ENCODE data around the gene BLNK.
"Not testable (repeated sequence)": the region's sequence is repeated elsewhere in the genome, so short reads cannot be mapped to it uniquely, and the experiment has no call there.

Gene BLNK

GRCh38 chr10:96218826-96219225 is 52.5 kb downstream of the BLNK start:
- DNase-seq = no peak

DNA sequence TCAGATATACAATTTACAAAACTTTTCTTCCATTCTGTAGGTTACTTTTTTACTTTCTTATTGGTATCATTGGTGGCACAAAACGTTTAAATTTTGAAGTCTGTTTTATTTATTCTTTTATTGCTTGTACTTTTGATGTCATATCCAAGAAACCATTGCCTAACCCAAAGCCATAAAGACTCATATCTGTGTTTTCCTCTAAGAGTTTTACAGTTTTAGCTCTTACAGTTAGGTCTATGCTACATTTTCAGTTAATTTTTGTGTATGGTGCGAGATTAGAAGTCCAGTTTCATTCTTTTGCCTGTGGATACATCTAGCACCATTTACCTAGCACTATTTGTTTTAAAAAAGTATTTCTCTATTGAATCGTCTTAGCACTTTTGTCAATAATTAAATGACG is 53.7 kb downstream of the BLNK start:
- no peak for DNase-seq

DNA sequence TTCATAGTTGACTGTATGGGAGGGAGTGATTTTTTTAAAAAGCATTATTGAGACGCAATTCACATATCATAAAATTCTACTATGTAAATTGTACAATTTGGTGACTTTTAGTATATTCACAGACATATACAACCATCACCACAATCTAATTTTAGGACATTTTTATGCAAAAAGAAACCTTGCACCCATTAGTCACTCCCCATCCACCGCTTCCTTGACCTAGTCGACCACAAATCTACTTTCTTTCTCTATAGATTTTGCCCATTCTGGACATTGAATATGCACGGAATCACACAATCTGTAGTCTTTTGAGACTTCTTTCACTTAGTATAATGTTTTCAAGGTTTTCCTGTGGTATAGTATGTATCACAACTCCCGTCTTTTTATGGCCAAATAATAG is 54.6 kb downstream of the BLNK start:
- DNase-seq = no peak

- DNase-seq = no peak
Measured at GRCh38 chr10:96212911-96213310, 58.5 kb downstream of the BLNK start.

DNA sequence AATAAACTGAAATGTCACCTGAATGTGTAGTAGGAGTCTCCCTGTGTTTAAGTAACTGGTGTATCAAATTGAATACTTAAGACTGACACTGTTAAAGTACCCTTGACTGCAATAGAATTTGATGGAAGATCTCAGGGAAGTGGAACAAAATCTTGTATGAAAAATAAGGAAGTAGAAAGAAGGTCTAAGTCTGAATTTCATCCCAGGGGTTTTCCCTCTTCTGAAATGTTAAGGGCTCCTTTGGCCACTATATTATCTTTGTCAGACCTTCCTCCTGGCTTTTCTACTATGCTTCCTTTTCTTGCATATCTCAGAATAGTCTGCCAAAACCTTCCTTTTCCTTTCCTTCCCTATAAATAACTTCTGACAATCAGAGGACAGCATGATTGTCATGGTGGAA is 59.6 kb downstream of the BLNK start:
- no peak for DNase-seq

- no peak for DNase-seq
Measured at GRCh38 chr10:96208946-96209345, 62.4 kb downstream of the BLNK start.

DNA sequence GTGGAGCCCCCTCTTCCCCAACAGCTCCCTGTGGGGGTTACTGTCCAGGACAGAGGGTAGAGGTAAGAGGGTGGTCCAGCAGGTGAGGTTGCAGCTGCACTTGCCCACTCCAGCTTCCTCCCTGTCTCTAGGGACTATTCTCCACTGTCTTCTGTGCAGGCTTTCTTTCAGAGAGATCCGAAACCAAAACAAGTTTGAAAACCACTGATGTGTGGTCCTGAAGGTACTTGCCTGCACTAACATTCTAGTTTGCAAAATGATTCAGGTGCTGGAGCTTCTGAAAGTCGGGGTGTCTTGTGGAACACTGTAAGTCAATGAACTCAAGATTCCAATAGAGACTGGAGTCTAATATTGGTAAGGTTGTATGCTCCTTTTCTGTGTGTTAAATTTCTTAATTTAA is 63.1 kb downstream of the BLNK start:
- DNase-seq = no peak

DNA sequence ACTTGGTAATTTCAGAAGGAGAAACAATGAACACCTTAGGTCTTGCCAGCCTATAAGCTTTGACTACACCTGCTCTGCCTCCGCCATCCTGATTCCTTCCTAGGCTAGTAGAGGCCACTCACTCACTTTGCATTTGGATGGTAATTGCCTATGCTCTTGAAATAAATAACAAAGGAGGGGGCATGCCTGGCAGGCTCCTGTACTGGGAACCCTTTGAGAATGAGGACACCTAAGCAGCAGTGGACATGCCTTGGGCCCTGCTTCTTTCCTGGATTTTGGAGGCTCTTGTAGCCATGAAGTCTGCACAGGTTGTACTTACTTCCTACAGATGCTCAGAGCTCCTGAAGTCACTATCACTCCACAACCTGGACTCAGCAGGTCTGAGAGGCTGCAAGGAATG is 65.8 kb downstream of the BLNK start:
- no peak for DNase-seq

- no peak for DNase-seq
Measured at GRCh38 chr10:96201525-96201924, 69.8 kb downstream of the BLNK start.

- not testable (repeated sequence) for DNase-seq
Measured at GRCh38 chr10:96189505-96189904, 81.9 kb downstream of the BLNK start.

GRCh38 chr10:96188916-96189315 is 82.5 kb downstream of the BLNK start:
- DNase-seq = no peak

GRCh38 chr10:96188421-96188820 is 82.9 kb downstream of the BLNK start:
- no peak for DNase-seq

DNA sequence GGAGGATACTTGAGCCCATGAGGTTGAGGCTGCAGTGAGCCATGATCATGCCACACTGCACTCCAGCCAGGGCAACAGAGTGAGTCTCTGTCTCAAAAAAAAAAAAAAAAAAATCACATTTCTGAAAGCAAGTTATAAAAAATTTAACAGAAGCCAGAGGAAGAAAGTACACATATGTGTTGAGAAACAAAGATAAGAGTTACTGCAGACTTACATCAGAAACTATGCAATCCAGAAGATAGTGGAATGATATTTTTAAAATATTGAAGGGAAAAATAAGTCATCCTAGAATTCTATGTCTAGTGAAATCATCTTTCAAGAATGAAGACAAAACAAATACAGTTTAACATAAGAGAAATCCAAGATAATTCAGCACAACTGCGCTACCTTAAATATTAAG is 94.4 kb downstream of the BLNK start:
- no peak for DNase-seq

- no peak for DNase-seq
Measured at GRCh38 chr10:96172666-96173065, 98.7 kb downstream of the BLNK start.

GRCh38 chr10:96170230-96170629 is 101.1 kb downstream of the BLNK start:
- DNase-seq = no peak

- DNase-seq = no peak
Measured at GRCh38 chr10:96168546-96168945, 102.8 kb downstream of the BLNK start.

GRCh38 chr10:96165726-96166125 is 105.6 kb downstream of the BLNK start:
- no peak for DNase-seq

GRCh38 chr10:96153070-96153469 is 118.3 kb downstream of the BLNK start:
- DNase-seq = no peak

DNA sequence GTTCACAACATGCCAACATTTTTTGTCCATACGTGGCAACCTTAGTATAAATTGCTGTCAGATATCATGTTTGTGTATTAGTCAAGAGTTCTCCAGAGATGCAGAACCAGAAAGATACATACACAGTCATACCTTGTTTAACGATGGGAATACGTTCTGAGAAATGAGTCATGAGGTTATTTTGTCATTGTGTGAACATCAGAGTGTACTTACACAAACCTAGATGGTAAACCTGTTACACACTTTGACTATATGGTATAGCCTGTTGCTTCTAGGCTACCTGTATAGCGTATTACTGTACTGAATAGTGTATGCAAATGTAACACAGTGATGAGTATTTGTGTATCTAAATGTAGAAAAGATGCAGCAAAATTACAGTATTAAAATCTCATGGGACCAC is 118.9 kb downstream of the BLNK start:
- no peak for DNase-seq
